ENCODE data around the gene ZNF26.

ZNF26 gene

DNA sequence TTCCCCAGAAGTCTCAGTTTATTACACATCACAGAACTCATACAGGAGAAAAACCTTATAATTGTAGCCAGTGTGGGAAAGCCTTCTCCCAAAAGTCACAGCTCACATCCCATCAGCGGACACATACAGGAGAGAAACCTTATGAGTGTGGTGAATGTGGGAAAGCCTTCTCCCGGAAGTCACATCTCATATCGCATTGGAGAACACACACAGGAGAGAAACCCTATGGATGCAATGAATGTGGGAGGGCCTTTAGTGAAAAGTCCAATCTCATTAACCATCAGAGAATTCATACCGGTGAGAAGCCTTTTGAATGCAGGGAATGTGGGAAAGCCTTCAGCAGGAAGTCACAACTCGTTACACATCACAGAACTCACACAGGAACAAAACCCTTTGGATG is 71.3 kb downstream of the ZNF26 start:
- H3K4me3 ChIP-seq (ENCODE audit: low read depth, low read length), result no peak overlapping the region
- TF ChIP-seq, protein P1, sequence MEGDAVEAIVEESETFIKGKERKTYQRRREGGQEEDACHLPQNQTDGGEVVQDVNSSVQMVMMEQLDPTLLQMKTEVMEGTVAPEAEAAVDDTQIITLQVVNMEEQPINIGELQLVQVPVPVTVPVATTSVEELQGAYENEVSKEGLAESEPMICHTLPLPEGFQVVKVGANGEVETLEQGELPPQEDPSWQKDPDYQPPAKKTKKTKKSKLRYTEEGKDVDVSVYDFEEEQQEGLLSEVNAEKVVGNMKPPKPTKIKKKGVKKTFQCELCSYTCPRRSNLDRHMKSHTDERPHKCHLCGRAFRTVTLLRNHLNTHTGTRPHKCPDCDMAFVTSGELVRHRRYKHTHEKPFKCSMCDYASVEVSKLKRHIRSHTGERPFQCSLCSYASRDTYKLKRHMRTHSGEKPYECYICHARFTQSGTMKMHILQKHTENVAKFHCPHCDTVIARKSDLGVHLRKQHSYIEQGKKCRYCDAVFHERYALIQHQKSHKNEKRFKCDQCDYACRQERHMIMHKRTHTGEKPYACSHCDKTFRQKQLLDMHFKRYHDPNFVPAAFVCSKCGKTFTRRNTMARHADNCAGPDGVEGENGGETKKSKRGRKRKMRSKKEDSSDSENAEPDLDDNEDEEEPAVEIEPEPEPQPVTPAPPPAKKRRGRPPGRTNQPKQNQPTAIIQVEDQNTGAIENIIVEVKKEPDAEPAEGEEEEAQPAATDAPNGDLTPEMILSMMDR (IDR thresholded peaks at IDR 0.05; ENCODE audit: borderline replicate concordance, insufficient read depth, low read depth, low read length), result no peak

GRCh38 chr12:133058203-133059113 is 72.3 kb downstream of the ZNF26 start:
- TF ChIP-seq, protein P1 (IDR thresholded peaks at IDR 0.05; ENCODE audit: borderline replicate concordance, insufficient read depth, low read depth, low read length), result no peak
- no peak overlapping the region for H3K4me3 ChIP-seq (ENCODE audit: low read depth, low read length)

- TF ChIP-seq, protein P1 (IDR thresholded peaks at IDR 0.05; ENCODE audit: borderline replicate concordance, insufficient read depth, low read depth, low read length), result no peak
Measured at GRCh38 chr12:133061954-133062353, 75.8 kb downstream of the ZNF26 start.

GRCh38 chr12:133063556-133063955 is 77.4 kb downstream of the ZNF26 start:
- H3K4me3 ChIP-seq (ENCODE audit: low read depth, low read length), result no peak overlapping the region
- TF ChIP-seq, protein P1 (IDR thresholded peaks at IDR 0.05; ENCODE audit: borderline replicate concordance, insufficient read depth, low read depth, low read length), result no peak

More at GRCh38 chr12:133061954-133062353, 75.8 kb downstream of the ZNF26 start:
- no peak overlapping the region for H3K4me3 ChIP-seq (ENCODE audit: low read depth, low read length)

- TF ChIP-seq, protein P1 (IDR thresholded peaks at IDR 0.05; ENCODE audit: borderline replicate concordance, insufficient read depth, low read depth, low read length), result no peak
- no peak overlapping the region for H3K4me3 ChIP-seq (ENCODE audit: low read depth, low read length)
Measured at GRCh38 chr12:133073836-133074235, 87.7 kb downstream of the ZNF26 start.
